IPS DF 19.7 (cell line): ENCODE data around the gene TMEM203.
"Not testable (repeated sequence)": the region's sequence is repeated elsewhere in the genome, so short reads cannot be mapped to it uniquely, and the experiment has no call there.

Source experiments
- DNase-seq: peaks from one replicate; pipeline ENCODE4 v3.0.0-alpha.2; 2013; ENCODE audit warnings: low read depth, low spot score

Gene TMEM203

GRCh38 chr9:137242269-137243203 is 37.1 kb upstream of the TMEM203 start:
- DNase-seq = no peak

- DNase-seq = no peak
Observed at GRCh38 chr9:137241490-137242268, 36.2 kb upstream of the TMEM203 start.

- DNase-seq = peak; percentile 100
Observed at GRCh38 chr9:137240841-137241489, 35.5 kb upstream of the TMEM203 start, which contains the start of gene TUBB4B. TSS of gene TUBB4B (plus strand) at chr9:137241287. CDS start at chr9:137241361, 74 bp downstream.

- DNase-seq = no peak
Observed at GRCh38 chr9:137240318-137240840, 34.9 kb upstream of the TMEM203 start.

GRCh38 chr9:137239541-137240200 is 34.2 kb upstream of the TMEM203 start:
- not testable (repeated sequence) for DNase-seq

GRCh38 chr9:137237759-137238726 is 32.6 kb upstream of the TMEM203 start:
- no peak for DNase-seq

- no peak for DNase-seq
Observed at GRCh38 chr9:137236936-137237421, 31.5 kb upstream of the TMEM203 start.

GRCh38 chr9:137236238-137236935 is 30.9 kb upstream of the TMEM203 start:
- no peak for DNase-seq

GRCh38 chr9:137235424-137236237 is 30.2 kb upstream of the TMEM203 start:
- no peak for DNase-seq

- DNase-seq = no peak
Observed at GRCh38 chr9:137234758-137235423, 29.4 kb upstream of the TMEM203 start.

GRCh38 chr9:137234055-137234697 is 28.7 kb upstream of the TMEM203 start:
- no peak for DNase-seq

- DNase-seq = no peak
Observed at GRCh38 chr9:137233143-137233980, 27.9 kb upstream of the TMEM203 start.

GRCh38 chr9:137232510-137232909 is 27.1 kb upstream of the TMEM203 start:
- no peak for DNase-seq

- no peak for DNase-seq
Observed at GRCh38 chr9:137232101-137232500, 26.7 kb upstream of the TMEM203 start.

- DNase-seq = no peak
Observed at GRCh38 chr9:137231372-137232039, 26.1 kb upstream of the TMEM203 start.
